ENCODE measurements around the gene CTCFL. TPM values are rescaled to one million over a fixed set of nuclear protein-coding genes. Genes with fewer than 3 reads are reported as not detected.

The CTCFL gene
- total and polyA plus RNA-seq, 2 of the 13 experiments (the other 11 are each of a cell fraction or from before 2014, with no cell fraction given), result 0.04 TPM; not detected in 1

- Histone ChIP-seq H3K4me3 (replicated peaks in 1 of 3; ENCODE audit: insufficient read depth in 1 of 3, low read depth in 2 of 3, low read length in 3 of 3) (no peak overlapping the region), H3K4me2 (ENCODE audit: low read depth, low read length) (no peak overlapping the region), H3K27ac (ENCODE audit: extremely low read length, insufficient read depth, low read length) (no peak overlapping the region), H3K27me3 (ENCODE audit: control insufficient read depth in 1 of 2, insufficient read depth in 2 of 2, low read length in 2 of 2) (peaks cover 1 to 10% of the 10 kb centered on the region in 2 experiments; a peak in 3 of 5 replicates), H4K20me1 (ENCODE audit: insufficient read depth, low read length) (no peaks in the 10 kb centered on the region), H3K9me3 (ENCODE audit: low read length) (no peaks in the 10 kb centered on the region), H3K36me3 (replicated peaks in 1 of 2; ENCODE audit: control insufficient read depth in 1 of 2, insufficient read depth in 2 of 2, low read length in 2 of 2) (no peaks in the 10 kb centered on the region), H3K9ac (ENCODE audit: insufficient read depth, low read depth, low read length) (no peak overlapping the region), H2AFZ (ENCODE audit: low read length) (no peak overlapping the region), H3K79me2 (ENCODE audit: insufficient read depth, low read length) (no peaks in the 10 kb centered on the region), H3K4me1 (ENCODE audit: insufficient read depth, low read length) (peaks cover 62% of the 10 kb centered on the region)
- no TSS peak for BruUV-seq (replicated peaks)
- ATAC-seq (peak; percentile 41), DNase-seq (ENCODE audit: low spot score) (no peak), FAIRE-seq (peak; percentile 32)
- POLR2A ChIA-PET, result interaction anchor here (12.9 kb wide), 1 partner anchor 14 kb away, joined by 96 read pairs; the partner anchor contains the start of gene PCK1
- in situ Hi-C loops (cut with HindIII; ENCODE audit: extremely low pct_ligation_motif_present, low pct_unique_long_range_greater_than_20kb) (no loop called here), intact Hi-C loops (cut with micrococcal nuclease; ENCODE audit: unreplicated experiment) (no loop called here)
- 57% methylated on average over 5 of the region's 5 CpGs for WGBS (ENCODE audit: low lambda C conversion rate)
- CTCF ChIA-PET (ENCODE audit: low intra/inter-chr PET ratio, low total read pairs), result interaction anchor here (1.9 kb wide), 1 partner anchor 48 kb away, joined by 12 read pairs; no protein-coding TSS in a partner anchor
- TF ChIP-seq ZBTB1 (CRISPR knock-in tag; IDR thresholded peaks at IDR 0.05; ENCODE audit: borderline replicate concordance) (no peak), SALL1 (CRISPR knock-in tag; IDR thresholded peaks at IDR 0.05) (peak; percentile 31; the same call in 1 of the 2 replicates), XRCC5 (optimal IDR thresholded peaks at IDR 0.05; ENCODE audit: low read length) (peak; percentile 28), ZNF768 (CRISPR knock-in tag; IDR thresholded peaks at IDR 0.05) (peak; percentile 40; the same call in 1 of the 2 replicates), SP4 (CRISPR knock-in tag; IDR thresholded peaks at IDR 0.05) (no peak), ZNF33A (CRISPR knock-in tag; IDR thresholded peaks at IDR 0.05; ENCODE audit: borderline replicate concordance) (no peak), ZNF24 (IDR thresholded peaks at IDR 0.05) (0 out of 2 replicates have a peak, but pooled peaks have one; percentile 14), SMC3 (IDR thresholded peaks at IDR 0.05; ENCODE audit: low read length) (peak; percentile 69), GATAD2A (CRISPR knock-in tag; IDR thresholded peaks at IDR 0.05) (no peak), ZFP37 (CRISPR knock-in tag; IDR thresholded peaks at IDR 0.05; ENCODE audit: borderline replicate concordance) (no peak), FOXA1 (IDR thresholded peaks at IDR 0.05) (no peak), FOXA1 (CRISPR knock-in tag; IDR thresholded peaks at IDR 0.05) (no peak), PRDM10 (CRISPR knock-in tag; IDR thresholded peaks at IDR 0.05; ENCODE audit: low read depth) (no peak), STAG1 (CRISPR knock-in tag; IDR thresholded peaks at IDR 0.05) (peak; percentile 54), ATF2 (CRISPR knock-in tag; IDR thresholded peaks at IDR 0.05) (no peak), HNF1B (CRISPR knock-in tag; IDR thresholded peaks at IDR 0.05) (0 out of 2 replicates have a peak, but pooled peaks have one; percentile 35), HCFC1 (IDR thresholded peaks at IDR 0.05; ENCODE audit: low read depth, low read length) (0 out of 2 replicates have a peak, but pooled peaks have one; percentile 12), NFKB2 (CRISPR knock-in tag; IDR thresholded peaks at IDR 0.05; ENCODE audit: borderline replicate concordance) (no peak), FOXO4 (CRISPR knock-in tag; conservative IDR thresholded peaks at IDR 0.05) (no peak)
These were observed 49.0 kb upstream of the CTCFL start for GRCh38 chr20:57573894-57574293.
